ENCODE results near the gene CAMK2N1.

DNA sequence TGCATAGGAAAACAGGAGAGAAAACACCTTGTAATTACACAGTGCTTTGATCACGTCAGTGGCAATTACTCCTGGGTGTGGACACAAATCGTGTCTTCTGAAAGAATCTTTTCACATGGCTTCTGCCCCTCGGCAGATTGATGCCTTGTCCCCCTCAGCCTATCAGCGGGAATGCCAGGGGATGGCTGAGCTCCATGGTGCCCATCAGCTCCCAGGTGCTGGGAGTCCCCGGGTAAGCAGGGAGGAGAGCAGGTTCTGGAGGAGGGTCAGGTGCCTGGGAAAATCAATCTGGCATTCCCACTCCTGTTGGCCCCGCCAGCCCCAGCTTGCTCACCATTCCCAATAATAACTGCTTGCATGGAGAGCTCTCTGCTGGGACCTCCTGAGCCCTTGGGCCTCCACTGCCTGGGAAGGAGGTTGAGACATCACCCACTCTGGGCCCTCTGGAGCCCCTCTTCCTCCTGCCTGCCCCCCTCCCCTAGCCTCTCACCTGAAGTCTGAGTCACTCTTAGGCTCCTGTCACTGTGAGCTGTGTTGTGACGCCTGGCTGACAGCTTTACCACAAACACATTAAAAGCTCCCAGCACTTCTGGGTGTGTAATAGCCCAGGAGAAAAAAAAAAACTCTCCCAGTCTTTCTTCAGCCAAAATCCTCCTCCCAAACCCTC, 4.9 kb downstream of the CAMK2N1 start:
- TF ChIP-seq, protein P1, sequence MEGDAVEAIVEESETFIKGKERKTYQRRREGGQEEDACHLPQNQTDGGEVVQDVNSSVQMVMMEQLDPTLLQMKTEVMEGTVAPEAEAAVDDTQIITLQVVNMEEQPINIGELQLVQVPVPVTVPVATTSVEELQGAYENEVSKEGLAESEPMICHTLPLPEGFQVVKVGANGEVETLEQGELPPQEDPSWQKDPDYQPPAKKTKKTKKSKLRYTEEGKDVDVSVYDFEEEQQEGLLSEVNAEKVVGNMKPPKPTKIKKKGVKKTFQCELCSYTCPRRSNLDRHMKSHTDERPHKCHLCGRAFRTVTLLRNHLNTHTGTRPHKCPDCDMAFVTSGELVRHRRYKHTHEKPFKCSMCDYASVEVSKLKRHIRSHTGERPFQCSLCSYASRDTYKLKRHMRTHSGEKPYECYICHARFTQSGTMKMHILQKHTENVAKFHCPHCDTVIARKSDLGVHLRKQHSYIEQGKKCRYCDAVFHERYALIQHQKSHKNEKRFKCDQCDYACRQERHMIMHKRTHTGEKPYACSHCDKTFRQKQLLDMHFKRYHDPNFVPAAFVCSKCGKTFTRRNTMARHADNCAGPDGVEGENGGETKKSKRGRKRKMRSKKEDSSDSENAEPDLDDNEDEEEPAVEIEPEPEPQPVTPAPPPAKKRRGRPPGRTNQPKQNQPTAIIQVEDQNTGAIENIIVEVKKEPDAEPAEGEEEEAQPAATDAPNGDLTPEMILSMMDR (conservative IDR thresholded peaks at IDR 0.05 in 1 of 2, IDR thresholded peaks at IDR 0.05 in 1 of 2; ENCODE audit: low read depth in 1 of 2, low read length in 2 of 2), result no peak
- no peak for TF ChIP-seq EZH2 (IDR thresholded peaks at IDR 0.05; ENCODE audit: low read length, missing control alignments)
